B cell (primary cell): Measurements from ENCODE around the gene MPP2. TPM values are rescaled to one million over a fixed set of nuclear protein-coding genes. Genes with fewer than 3 reads are reported as not detected.

ENCODE experiments used
- ATAC-seq: fragments of 200-7000 bp; cut with Tn5 transposase; one replicate; pipeline ENCODE4 v1.10.0; 2021; ENCODE audit warnings: low read depth, mild to moderate bottlenecking, moderate number of reproducible peaks, moderate library complexity
- CTCF ChIA-PET: fragments of 350-600 bp; sonication (Branson Sonifier 250); formaldehyde crosslinking; loops from one replicate; lab custom pipeline; 2021; ENCODE audit warnings: antibody characterized with exemption, inconsistent platforms; lab: Charles Lee
- POLR2A ChIA-PET: fragments of 350-600 bp; sonication (Branson Sonifier 250); formaldehyde crosslinking; loops from one replicate; lab custom pipeline; 2021; ENCODE audit warnings: antibody characterized with exemption; lab: Charles Lee
- DNase-seq: peaks from one replicate; pipeline ENCODE4 v3.0.0; 2013
- H2AFZ ChIP-seq: 2 replicates; pipeline ENCODE4 v1.6.1; 2012; ENCODE audit warnings: mild to moderate bottlenecking, low read depth, low read length; ENCODE audit not compliant: insufficient read depth, poor library complexity, severe bottlenecking
- H3K27ac ChIP-seq, 2 donors: 1 replicate in 1 of 2; 2 replicates in 1 of 2; pipeline ENCODE4 v1.5.1; 2012 to 2013; ENCODE audit warnings: low read length in 2 of 2, mild to moderate bottlenecking in 2 of 2, moderate library complexity in 1 of 2
- H3K27me3 ChIP-seq, 4 experiments: fragments of 200-600 bp in 1 of 4; sonication (generic) in 1 of 4; replicated peaks in 1 of 4; 1 replicate in 2 of 4; 2 replicates in 2 of 4; pipeline versions ENCODE4 v1.6.1 to v1.7.0; 2013 to 2016; ENCODE audit warnings: low read length in 3 of 4, mild to moderate bottlenecking in 2 of 4, mixed read lengths in 1 of 4, moderate library complexity in 1 of 4; ENCODE audit not compliant: insufficient read depth in 4 of 4, control insufficient read depth in 3 of 4; ENCODE audit errors: control extremely low read depth in 1 of 4
- H3K36me3 ChIP-seq, 2 experiments: replicated peaks in 1 of 2; 1 replicate in 1 of 2; 2 replicates in 1 of 2; pipeline versions ENCODE4 v1.6.1 to v1.7.1; 2013; ENCODE audit warnings: low read length in 1 of 2; ENCODE audit not compliant: insufficient read depth in 2 of 2, control insufficient read depth in 1 of 2; ENCODE audit errors: control extremely low read depth in 1 of 2, extremely low read depth in 1 of 2
- H3K4me1 ChIP-seq, 2 donors: fragments of 200-600 bp in 1 of 2; sonication (generic) in 1 of 2; 1 replicate in 1 of 2; 2 replicates in 1 of 2; pipeline versions ENCODE4 v1.5.1 to v1.6.1; 2013 to 2017; ENCODE audit warnings: low read length in 2 of 2; ENCODE audit not compliant: control insufficient read depth in 2 of 2, insufficient read depth in 2 of 2
- H3K4me2 ChIP-seq: replicated peaks from 2 replicates; pipeline ENCODE3; 2012; ENCODE audit warnings: mild to moderate bottlenecking, low read depth, low read length; ENCODE audit not compliant: poor library complexity, severe bottlenecking
- H3K4me3 ChIP-seq, 5 experiments: fragments of 200-600 bp in 1 of 5; sonication (generic) in 1 of 5; 1 replicate in 3 of 5; 2 replicates in 2 of 5; pipeline versions ENCODE4 v1.5.1 to v1.7.0; 2011 to 2016; ENCODE audit warnings: low read length in 4 of 5, mild to moderate bottlenecking in 4 of 5, low read depth in 2 of 5, control low read depth in 1 of 5, moderate library complexity in 1 of 5; ENCODE audit not compliant: insufficient read depth in 1 of 5; ENCODE audit errors: control extremely low read depth in 1 of 5, extremely low read depth in 1 of 5
- H3K79me2 ChIP-seq: fragments of 200-600 bp; sonication (generic); one replicate; pipeline ENCODE4 v1.6.0; 2016; ENCODE audit warnings: low read length; ENCODE audit not compliant: control insufficient read depth, insufficient read depth
- H3K9ac ChIP-seq: fragments of 200-600 bp; sonication (generic); 2 replicates; pipeline ENCODE4 v1.6.1; 2017; ENCODE audit warnings: mild to moderate bottlenecking, low read length, moderate library complexity
- H3K9me3 ChIP-seq, 3 donors: one replicate each; pipeline versions ENCODE4 v1.6.1 to v1.7.1; 2013; ENCODE audit warnings: low read length in 2 of 3; ENCODE audit not compliant: control insufficient read depth in 2 of 3, insufficient read depth in 1 of 3; ENCODE audit errors: control extremely low read depth in 1 of 3
- H4K20me1 ChIP-seq: 2 replicates; pipeline ENCODE4 v1.6.0; 2012; ENCODE audit warnings: mild to moderate bottlenecking, low read length; ENCODE audit not compliant: insufficient read depth, control insufficient read depth, poor library complexity, severe bottlenecking
- H3K27ac Mint-ChIP-seq: one replicate; pipeline ENCODE4 v1.8.0; 2021; ENCODE audit warnings: mixed read lengths
- H3K27me3 Mint-ChIP-seq: one replicate; pipeline ENCODE4 v1.8.0; 2021; ENCODE audit warnings: mixed read lengths
- H3K4me1 Mint-ChIP-seq: one replicate; pipeline ENCODE4 v1.8.0; 2021; ENCODE audit warnings: mixed read lengths
- H3K4me3 Mint-ChIP-seq: one replicate; pipeline ENCODE4 v1.8.0; 2021; ENCODE audit warnings: mixed read lengths
- H3K9me3 Mint-ChIP-seq: one replicate; pipeline ENCODE4 v1.8.0; 2022; ENCODE audit warnings: mixed read lengths; ENCODE audit not compliant: insufficient read depth
- CTCF ChIP-seq: fragments of 200-600 bp; IDR thresholded peaks from one replicate; pipeline ENCODE4 v1.8.0; 2022; ENCODE audit warnings: antibody characterized with exemption, mild to moderate bottlenecking
- EZH2 ChIP-seq: IDR thresholded peaks from 2 replicates; pipeline ENCODE4 v1.6.1; 2012; ENCODE audit warnings: borderline replicate concordance, low read depth, mild to moderate bottlenecking, moderate library complexity, low read length; ENCODE audit not compliant: insufficient read depth, poor library complexity, severe bottlenecking
- WGBS: methylation state at CpG from one replicate; pipeline ENCODE4 v1.1.5; 2013; ENCODE audit warnings: missing lambda C conversion rate; ENCODE audit not compliant: insufficient coverage; 5-methylcytosine and 5-hydroxymethylcytosine counted together
- intact Hi-C: fragments of 100-400 bp; cut with micrococcal nuclease; formaldehyde crosslinking; loops from one replicate; pipeline ENCODE4 v1.10.0; 2022
- polyA plus RNA-seq: library from polyadenylated mRNA; depleted of rRNA; stranded (reverse); fragments of >200 nt; gene quantifications from 2 replicates; pipeline ENCODE4 v1.2.3, GENCODE V29; 2012
- total RNA-seq, 2 donors: library from RNA; stranded (reverse); fragments of 120-200 nt in 1 of 2; gene quantifications; 1 replicate in 1 of 2; 2 replicates in 1 of 2; pipeline versions ENCODE4 v1.2.3 to v1.2.4, GENCODE V29; 2013 to 2022

MPP2 gene
- total and polyA plus RNA-seq, 2 donors (not counting 1 experiment from before 2014, with no cell fraction given) = 0.15 TPM; not detected in 1

GRCh38 chr17:43938838-43939182, 31.5 kb upstream of the MPP2 start:
- no peak overlapping the region for H2AFZ ChIP-seq
- no peaks in the 10 kb centered on the region for H3K36me3 ChIP-seq
- Mint-ChIP-seq H3K4me1 (peaks cover 11% of the 10 kb centered on the region), H3K9me3 (no peaks in the 10 kb centered on the region), H3K4me3 (peak overlapping the region; percentile 43), H3K27me3 (peaks cover 22% of the 10 kb centered on the region), H3K27ac (no peak overlapping the region)
- H3K4me3 ChIP-seq = no peak overlapping the region
- peak overlapping the region; percentile 81 for H3K4me2 ChIP-seq
- no peak overlapping the region for H3K9ac ChIP-seq
- CTCF ChIA-PET = interaction anchor here (0.8 to 1.6 kb wide), 2 partner anchors 30 to 104 kb away, joined by 3 to 5 read pairs; no protein-coding TSS in a partner anchor
- DNase-seq (no peak), ATAC-seq (no peak)
- intact Hi-C loops = no loop called here
- 69% methylated on average over 3 of the region's 6 CpGs for WGBS
- no peak overlapping the region for H3K27ac ChIP-seq
- POLR2A ChIA-PET = no interaction called here
- H4K20me1 ChIP-seq = no peaks in the 10 kb centered on the region
- no peaks in the 10 kb centered on the region for H3K79me2 ChIP-seq
- H3K27me3 ChIP-seq = peaks cover 0 to 37% (median 7%) of the 10 kb centered on the region in 4 experiments
- H3K4me1 ChIP-seq = peaks cover 10 to 11% of the 10 kb centered on the region in 2 donors
- H3K9me3 ChIP-seq = no peaks in the 10 kb centered on the region
- TF ChIP-seq CTCF = no peak
- no peak for TF ChIP-seq EZH2

- intact Hi-C loops = no loop called here
- DNase-seq (no peak), ATAC-seq (no peak)
- Mint-ChIP-seq H3K9me3 (no peaks in the 10 kb centered on the region), H3K4me3 (no peak overlapping the region), H3K27me3 (peaks cover 22% of the 10 kb centered on the region), H3K27ac (no peak overlapping the region), H3K4me1 (peaks cover 11% of the 10 kb centered on the region)
- Histone ChIP-seq H3K4me2 (no peak overlapping the region), H3K27me3 (peaks cover 0 to 37% (median 7%) of the 10 kb centered on the region in 4 experiments), H3K36me3 (no peaks in the 10 kb centered on the region), H3K79me2 (no peaks in the 10 kb centered on the region), H3K4me3 (no peak overlapping the region), H3K4me1 (peaks cover 10 to 11% of the 10 kb centered on the region in 2 donors), H4K20me1 (no peaks in the 10 kb centered on the region), H3K27ac (no peak overlapping the region), H2AFZ (no peak overlapping the region), H3K9me3 (no peaks in the 10 kb centered on the region), H3K9ac (no peak overlapping the region)
- POLR2A ChIA-PET = no interaction called here
- CTCF ChIA-PET = interaction anchor here (1.9 kb wide), 1 partner anchor 27 kb away, joined by 5 read pairs; no protein-coding TSS in a partner anchor
- TF ChIP-seq CTCF (no peak), EZH2 (no peak)
- WGBS = 89% methylated on average over 1 of the region's 3 CpGs
Measured at GRCh38 chr17:43936434-43936833, 29.1 kb upstream of the MPP2 start.
